Endothelial cell of umbilical vein (primary cell): ENCODE measurements around the gene PAX8. TPM values are rescaled to one million over a fixed set of nuclear protein-coding genes. Genes with fewer than 3 reads are reported as not detected.

Experiments
- BruUV-seq: library from RNA; stranded (reverse); fragments of 400-500 nt; replicated peaks from 2 replicates; lab custom pipeline; 2021; lab: Mats Ljungman, UMichigan
- CTCF ChIA-PET: fragments of 300-600, 350-600 bp; sonication (Branson Sonifier 250); formaldehyde crosslinking; loops from one replicate; lab custom pipeline; 2021; ENCODE audit warnings: antibody characterized with exemption, inconsistent platforms; lab: Charles Lee
- POLR2A ChIA-PET: fragments of 300-600, 350-600 bp; sonication (Branson Sonifier 250); formaldehyde crosslinking; loops from one replicate; lab custom pipeline; 2021; ENCODE audit warnings: antibody characterized with exemption, inconsistent platforms; lab: Charles Lee
- DNase-seq: peaks from one replicate; pipeline ENCODE4 v3.0.0-alpha.2; 2011; ENCODE audit warnings: low read depth, low spot score
- FAIRE-seq: peaks from 2 replicates; lab custom pipeline; 2011; peaks lifted over from hg19 to GRCh38; lab: Jason Lieb, UNC
- H2AFZ ChIP-seq: 2 replicates; pipeline ENCODE4 v1.6.0; 2012; ENCODE audit warnings: low read depth, low read length, control low read depth, inconsistent platforms
- H3K27ac ChIP-seq: 2 replicates; pipeline ENCODE4 v1.5.1; 2011; ENCODE audit warnings: low read depth, mild to moderate bottlenecking, control low read depth, low read length, moderate library complexity; ENCODE audit not compliant: insufficient read depth
- H3K27me3 ChIP-seq, 2 experiments: 2 replicates each; pipeline versions ENCODE4 v1.6.0 to v1.6.1; 2011; ENCODE audit warnings: low read length in 2 of 2, mixed read lengths in 1 of 2; ENCODE audit not compliant: control insufficient read depth in 2 of 2, insufficient read depth in 2 of 2
- H3K36me3 ChIP-seq, 2 experiments: 2 replicates in 1 of 2; 3 replicates in 1 of 2; pipeline ENCODE4 v1.5.1; 2011; ENCODE audit warnings: low read length in 2 of 2, mild to moderate bottlenecking in 1 of 2, moderate library complexity in 1 of 2; ENCODE audit not compliant: control insufficient read depth in 2 of 2, insufficient read depth in 2 of 2; ENCODE audit errors: extremely low read depth in 1 of 2
- H3K4me1 ChIP-seq: 3 replicates; pipeline ENCODE4 v1.5.1; 2011; ENCODE audit warnings: mild to moderate bottlenecking, low read length; ENCODE audit not compliant: control insufficient read depth, insufficient read depth; ENCODE audit errors: extremely low read depth
- H3K4me2 ChIP-seq: 2 replicates; pipeline ENCODE4 v1.6.1; 2011; ENCODE audit warnings: low read length, control low read depth, mixed read lengths; ENCODE audit not compliant: insufficient read depth
- H3K4me3 ChIP-seq, 3 experiments: fragments of 200-600 bp in 1 of 3; sonication (generic), shearing (Covaris generic) in 1 of 3; replicated peaks in 1 of 3; 2 replicates each; pipeline ENCODE4 v1.5.1; 2011 to 2016; ENCODE audit warnings: control low read depth in 3 of 3, low read length in 3 of 3, mild to moderate bottlenecking in 2 of 3, inconsistent platforms in 1 of 3, low read depth in 1 of 3, moderate library complexity in 1 of 3; ENCODE audit not compliant: insufficient read depth in 1 of 3
- H3K79me2 ChIP-seq: 2 replicates; pipeline ENCODE4 v1.6.0; 2012; ENCODE audit warnings: low read length, inconsistent platforms; ENCODE audit not compliant: control insufficient read depth, insufficient read depth
- H3K9ac ChIP-seq: replicated peaks from 2 replicates; pipeline ENCODE3; 2011; ENCODE audit warnings: low read length, control low read depth; ENCODE audit not compliant: insufficient read depth; ENCODE audit errors: extremely low read depth
- H3K9me1 ChIP-seq: replicated peaks from 3 replicates; pipeline ENCODE4 v1.6.0; 2011; ENCODE audit warnings: mild to moderate bottlenecking, low read length; ENCODE audit not compliant: control insufficient read depth, insufficient read depth; ENCODE audit errors: extremely low read depth
- H3K9me3 ChIP-seq: replicated peaks from 2 replicates; pipeline ENCODE4 v1.5.1; 2012; ENCODE audit warnings: low read length, inconsistent platforms; ENCODE audit not compliant: control insufficient read depth, insufficient read depth
- H4K20me1 ChIP-seq: replicated peaks from 2 replicates; pipeline ENCODE3; 2011; ENCODE audit warnings: mild to moderate bottlenecking, low read length; ENCODE audit not compliant: control insufficient read depth, insufficient read depth; ENCODE audit errors: extremely low read depth
- EZH2 ChIP-seq: IDR thresholded peaks from 2 replicates; pipeline ENCODE4 v1.6.1; 2012; ENCODE audit warnings: borderline replicate concordance, low read depth, mild to moderate bottlenecking, moderate library complexity, low read length, inconsistent platforms; ENCODE audit not compliant: severe bottlenecking
- FOS ChIP-seq: IDR thresholded peaks from 2 replicates; pipeline ENCODE4 v1.6.1; 2011; ENCODE audit warnings: mild to moderate bottlenecking, low read length, moderate library complexity, borderline replicate concordance; ENCODE audit not compliant: insufficient read depth
- GATA2 ChIP-seq: IDR thresholded peaks from 2 replicates; pipeline ENCODE4 v1.7.0; 2011; ENCODE audit warnings: low read depth, mild to moderate bottlenecking, moderate library complexity, mixed read lengths, low read length; ENCODE audit not compliant: insufficient read length, insufficient read depth
- JUN ChIP-seq: IDR thresholded peaks from 2 replicates; pipeline ENCODE4 v1.6.1; 2011; ENCODE audit warnings: borderline replicate concordance, low read depth; ENCODE audit not compliant: insufficient read length, insufficient read depth
- MYC ChIP-seq: IDR thresholded peaks from one replicate; pipeline ENCODE4 v1.6.1; 2011; ENCODE audit warnings: mild to moderate bottlenecking, low read depth, low read length
- POLR2A ChIP-seq: IDR thresholded peaks from 2 replicates; pipeline ENCODE4 v1.6.1; 2012; ENCODE audit warnings: low read depth, mild to moderate bottlenecking, control low read depth, low read length
- POLR2AphosphoS5 ChIP-seq: IDR thresholded peaks from 2 replicates; pipeline ENCODE4 v1.6.1; 2012; ENCODE audit warnings: low read depth, mild to moderate bottlenecking, control low read depth, low read length, moderate library complexity; ENCODE audit not compliant: insufficient read depth
- dilution Hi-C: fragments of 300-500 bp; cut with MboI; formaldehyde crosslinking; loops from one replicate; pipeline ENCODE4 v1.15.0; 2019; ENCODE audit warnings: low sequenced_read_pairs; ENCODE audit not compliant: extremely low pct_ligation_motif_present
- intact Hi-C: fragments of 100-400 bp; cut with micrococcal nuclease; formaldehyde crosslinking; loops from one replicate; pipeline ENCODE4 v1.10.0; 2022
- polyA plus RNA-seq, 4 experiments: library from polyadenylated mRNA; depleted of rRNA in 3 of 4; stranded (reverse) in 3 of 4; unstranded in 1 of 4; fragments of >200 nt; gene quantifications; 2 replicates each; pipeline versions ENCODE4 v1.2.1 to v1.2.3, GENCODE V29; 2011 to 2012; ENCODE audit warnings: missing spikeins in 1 of 4
- total RNA-seq: library from RNA; stranded (reverse); gene quantifications from 2 replicates; pipeline ENCODE4 v1.2.3, GENCODE V29; 2021
- TF ChIP-seq, protein P1 (sequence below), 2 donors: IDR thresholded peaks; 1 replicate in 1 of 2; 2 replicates in 1 of 2; pipeline ENCODE4 v1.5.1; 2011; ENCODE audit warnings: low read length in 2 of 2, mild to moderate bottlenecking in 2 of 2, moderate library complexity in 2 of 2, control low read depth in 1 of 2, inconsistent platforms in 1 of 2, low read depth in 1 of 2; ENCODE audit not compliant: insufficient read depth in 1 of 2; ENCODE audit errors: extremely low read depth in 1 of 2
- TF ChIP-seq, protein P2 (sequence below): IDR thresholded peaks from 2 replicates; pipeline ENCODE4 v1.6.1; 2011; ENCODE audit not compliant: insufficient read depth, insufficient read length

PAX8 gene
- total and polyA plus RNA-seq, 2 donors (not counting 3 experiments of a cell fraction or from before 2014, with no cell fraction given), result 0.22 to 0.62 TPM

DNA sequence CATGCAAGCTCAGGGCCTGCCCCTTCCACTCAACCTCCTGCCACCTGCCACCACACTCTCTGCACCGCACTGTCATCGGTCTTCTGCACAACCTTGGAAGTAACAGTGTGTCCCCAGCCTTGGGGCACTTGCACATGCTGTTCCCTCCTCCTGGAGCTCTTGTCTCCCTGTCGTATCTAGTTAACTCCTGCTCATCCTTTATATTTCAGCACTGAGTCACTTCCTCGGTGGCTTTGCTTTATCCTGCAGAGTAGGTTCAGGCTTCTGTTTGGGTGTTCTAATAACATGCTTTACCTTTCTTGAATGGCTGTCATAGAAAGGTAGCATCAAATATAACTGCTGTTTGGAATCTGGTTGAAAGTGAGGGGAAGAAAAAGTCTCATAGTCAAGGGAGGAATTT lies 25.3 kb downstream of the PAX8 start:
- CTCF ChIA-PET, result interaction anchor here (0.7 kb wide), 1 partner anchor 49 kb away, joined by 3 read pairs; no protein-coding TSS in a partner anchor
- Histone ChIP-seq H3K79me2 (no peaks in the 10 kb centered on the region), H3K4me1 (no peaks in the 10 kb centered on the region), H3K9ac (no peak overlapping the region), H2AFZ (no peak overlapping the region), H4K20me1 (no peaks in the 10 kb centered on the region), H3K9me1 (no peaks in the 10 kb centered on the region), H3K9me3 (no peaks in the 10 kb centered on the region), H3K4me3 (no peak overlapping the region), H3K36me3 (no peaks in the 10 kb centered on the region), H3K27me3 (peaks cover 0 to 12% of the 10 kb centered on the region in 2 experiments), H3K4me2 (no peak overlapping the region), H3K27ac (no peak overlapping the region)
- dilution Hi-C loops (no loop called here), intact Hi-C loops (no loop called here)
- FAIRE-seq (no peak), DNase-seq (no peak)
- POLR2A ChIA-PET, result no interaction called here
- no TSS peak for BruUV-seq
- TF ChIP-seq FOS, result no peak
- no peak for TF ChIP-seq MYC
- no peak for TF ChIP-seq JUN
- TF ChIP-seq EZH2, result no peak
- TF ChIP-seq GATA2, result no peak
- TF ChIP-seq POLR2A, result no peak
- no peak for TF ChIP-seq POLR2AphosphoS5
- TF ChIP-seq, protein P1, sequence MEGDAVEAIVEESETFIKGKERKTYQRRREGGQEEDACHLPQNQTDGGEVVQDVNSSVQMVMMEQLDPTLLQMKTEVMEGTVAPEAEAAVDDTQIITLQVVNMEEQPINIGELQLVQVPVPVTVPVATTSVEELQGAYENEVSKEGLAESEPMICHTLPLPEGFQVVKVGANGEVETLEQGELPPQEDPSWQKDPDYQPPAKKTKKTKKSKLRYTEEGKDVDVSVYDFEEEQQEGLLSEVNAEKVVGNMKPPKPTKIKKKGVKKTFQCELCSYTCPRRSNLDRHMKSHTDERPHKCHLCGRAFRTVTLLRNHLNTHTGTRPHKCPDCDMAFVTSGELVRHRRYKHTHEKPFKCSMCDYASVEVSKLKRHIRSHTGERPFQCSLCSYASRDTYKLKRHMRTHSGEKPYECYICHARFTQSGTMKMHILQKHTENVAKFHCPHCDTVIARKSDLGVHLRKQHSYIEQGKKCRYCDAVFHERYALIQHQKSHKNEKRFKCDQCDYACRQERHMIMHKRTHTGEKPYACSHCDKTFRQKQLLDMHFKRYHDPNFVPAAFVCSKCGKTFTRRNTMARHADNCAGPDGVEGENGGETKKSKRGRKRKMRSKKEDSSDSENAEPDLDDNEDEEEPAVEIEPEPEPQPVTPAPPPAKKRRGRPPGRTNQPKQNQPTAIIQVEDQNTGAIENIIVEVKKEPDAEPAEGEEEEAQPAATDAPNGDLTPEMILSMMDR (IDR thresholded peaks at IDR 0.05; ENCODE audit: extremely low read depth in 1 of 2, insufficient read depth in 1 of 2, low read depth in 1 of 2, low read length in 2 of 2), result no peak
- TF ChIP-seq, protein P2, sequence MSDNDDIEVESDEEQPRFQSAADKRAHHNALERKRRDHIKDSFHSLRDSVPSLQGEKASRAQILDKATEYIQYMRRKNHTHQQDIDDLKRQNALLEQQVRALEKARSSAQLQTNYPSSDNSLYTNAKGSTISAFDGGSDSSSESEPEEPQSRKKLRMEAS, result no peak
